ENCODE data around the gene LRRC72.

LRRC72 gene

GRCh38 chr7:16603633-16604032 lies 77.0 kb downstream of the LRRC72 start:
- Mint-ChIP-seq H3K27ac (no peak overlapping the region), H3K36me3 (ENCODE audit: low read depth) (peaks cover 20% of the 10 kb centered on the region), H3K27me3 (ENCODE audit: low read depth) (no peaks in the 10 kb centered on the region)

GRCh38 chr7:16604054-16604453 lies 77.4 kb downstream of the LRRC72 start:
- no peaks in the 10 kb centered on the region for H3K9me3 Mint-ChIP-seq
- no peak for DNase-seq (ENCODE audit: low spot score)
- no peaks in the 10 kb centered on the region for H3K27me3 Mint-ChIP-seq (ENCODE audit: low read depth)
- no peak overlapping the region for H3K4me3 Mint-ChIP-seq
- no peaks in the 10 kb centered on the region for H3K4me1 Mint-ChIP-seq (ENCODE audit: low read depth)
- H3K36me3 Mint-ChIP-seq (ENCODE audit: low read depth) = peaks cover 21% of the 10 kb centered on the region
- no peak overlapping the region for H3K27ac Mint-ChIP-seq

More at GRCh38 chr7:16603633-16604032, 77.0 kb downstream of the LRRC72 start:
- no peak for DNase-seq (ENCODE audit: low spot score)
- Mint-ChIP-seq H3K4me1 (ENCODE audit: low read depth) (no peaks in the 10 kb centered on the region), H3K9me3 (no peaks in the 10 kb centered on the region), H3K4me3 (no peak overlapping the region)

- Mint-ChIP-seq H3K4me3 (no peak overlapping the region), H3K4me1 (ENCODE audit: low read depth) (peaks cover 15% of the 10 kb centered on the region), H3K36me3 (ENCODE audit: low read depth) (peaks cover 29% of the 10 kb centered on the region), H3K27ac (no peak overlapping the region), H3K27me3 (ENCODE audit: low read depth) (no peaks in the 10 kb centered on the region), H3K9me3 (no peaks in the 10 kb centered on the region)
- DNase-seq (ENCODE audit: low spot score) = no peak
Observed at GRCh38 chr7:16606704-16607103, 80.1 kb downstream of the LRRC72 start.

GRCh38 chr7:16609842-16610450 lies 83.3 kb downstream of the LRRC72 start:
- Mint-ChIP-seq H3K27me3 (ENCODE audit: low read depth) (no peaks in the 10 kb centered on the region), H3K9me3 (no peaks in the 10 kb centered on the region), H3K4me3 (no peak overlapping the region), H3K27ac (no peak overlapping the region), H3K4me1 (ENCODE audit: low read depth) (peaks cover 17% of the 10 kb centered on the region), H3K36me3 (ENCODE audit: low read depth) (peaks cover 19% of the 10 kb centered on the region)
- no peak for DNase-seq (ENCODE audit: low spot score)

GRCh38 chr7:16611711-16612110 lies 85.1 kb downstream of the LRRC72 start:
- H3K4me1 Mint-ChIP-seq (ENCODE audit: low read depth) = peaks cover 17% of the 10 kb centered on the region
- no peaks in the 10 kb centered on the region for H3K9me3 Mint-ChIP-seq
- no peak for DNase-seq (ENCODE audit: low spot score)
- peaks cover 17% of the 10 kb centered on the region for H3K36me3 Mint-ChIP-seq (ENCODE audit: low read depth)
- no peak overlapping the region for H3K4me3 Mint-ChIP-seq
- no peaks in the 10 kb centered on the region for H3K27me3 Mint-ChIP-seq (ENCODE audit: low read depth)
- no peak overlapping the region for H3K27ac Mint-ChIP-seq

GRCh38 chr7:16615228-16615627 lies 88.6 kb downstream of the LRRC72 start:
- Mint-ChIP-seq H3K27me3 (ENCODE audit: low read depth) (no peaks in the 10 kb centered on the region), H3K9me3 (no peaks in the 10 kb centered on the region), H3K27ac (no peak overlapping the region), H3K4me3 (no peak overlapping the region), H3K4me1 (ENCODE audit: low read depth) (peaks cover 17% of the 10 kb centered on the region), H3K36me3 (ENCODE audit: low read depth) (peaks cover 29% of the 10 kb centered on the region)
- DNase-seq (ENCODE audit: low spot score) = no peak

GRCh38 chr7:16616122-16616521 lies 89.5 kb downstream of the LRRC72 start:
- H3K4me3 Mint-ChIP-seq = no peak overlapping the region
- no peaks in the 10 kb centered on the region for H3K27me3 Mint-ChIP-seq (ENCODE audit: low read depth)
- DNase-seq (ENCODE audit: low spot score) = no peak
- no peak overlapping the region for H3K27ac Mint-ChIP-seq
- peaks cover 27% of the 10 kb centered on the region for H3K36me3 Mint-ChIP-seq (ENCODE audit: low read depth)
- no peaks in the 10 kb centered on the region for H3K9me3 Mint-ChIP-seq
- H3K4me1 Mint-ChIP-seq (ENCODE audit: low read depth) = peaks cover 14% of the 10 kb centered on the region

- Mint-ChIP-seq H3K4me3 (no peak overlapping the region), H3K27me3 (ENCODE audit: low read depth) (no peaks in the 10 kb centered on the region), H3K36me3 (ENCODE audit: low read depth) (peaks cover 30% of the 10 kb centered on the region), H3K9me3 (no peaks in the 10 kb centered on the region), H3K4me1 (ENCODE audit: low read depth) (peaks cover 14% of the 10 kb centered on the region), H3K27ac (no peak overlapping the region)
- no peak for DNase-seq (ENCODE audit: low spot score)
Observed at GRCh38 chr7:16616542-16616941, 89.9 kb downstream of the LRRC72 start.

GRCh38 chr7:16619979-16620408 lies 93.4 kb downstream of the LRRC72 start:
- no peaks in the 10 kb centered on the region for H3K27me3 Mint-ChIP-seq (ENCODE audit: low read depth)
- H3K27ac Mint-ChIP-seq = peak overlapping the region; percentile 84
- no peaks in the 10 kb centered on the region for H3K9me3 Mint-ChIP-seq
- H3K4me3 Mint-ChIP-seq = no peak overlapping the region
- peaks cover 11% of the 10 kb centered on the region for H3K4me1 Mint-ChIP-seq (ENCODE audit: low read depth)
- DNase-seq (ENCODE audit: low spot score) = peak; percentile 30
- peaks cover 44% of the 10 kb centered on the region for H3K36me3 Mint-ChIP-seq (ENCODE audit: low read depth)

GRCh38 chr7:16626388-16626787 lies 99.8 kb downstream of the LRRC72 start:
- H3K36me3 Mint-ChIP-seq (ENCODE audit: low read depth) = peaks cover 22% of the 10 kb centered on the region
- H3K9me3 Mint-ChIP-seq = no peaks in the 10 kb centered on the region
- no peak for DNase-seq (ENCODE audit: low spot score)
- H3K27me3 Mint-ChIP-seq (ENCODE audit: low read depth) = no peaks in the 10 kb centered on the region
- H3K27ac Mint-ChIP-seq = no peak overlapping the region
- H3K4me1 Mint-ChIP-seq (ENCODE audit: low read depth) = no peaks in the 10 kb centered on the region
- H3K4me3 Mint-ChIP-seq = no peak overlapping the region

- H3K4me3 Mint-ChIP-seq = no peak overlapping the region
- no peak for DNase-seq (ENCODE audit: low spot score)
- H3K27me3 Mint-ChIP-seq (ENCODE audit: low read depth) = no peaks in the 10 kb centered on the region
- H3K36me3 Mint-ChIP-seq (ENCODE audit: low read depth) = peaks cover 15% of the 10 kb centered on the region
- H3K4me1 Mint-ChIP-seq (ENCODE audit: low read depth) = no peaks in the 10 kb centered on the region
- no peak overlapping the region for H3K27ac Mint-ChIP-seq
- H3K9me3 Mint-ChIP-seq = no peaks in the 10 kb centered on the region
Observed at GRCh38 chr7:16627236-16627635, 100.6 kb downstream of the LRRC72 start.

- H3K27ac Mint-ChIP-seq = no peak overlapping the region
- H3K27me3 Mint-ChIP-seq (ENCODE audit: low read depth) = no peaks in the 10 kb centered on the region
- no peaks in the 10 kb centered on the region for H3K9me3 Mint-ChIP-seq
- DNase-seq (ENCODE audit: low spot score) = no peak
- H3K4me1 Mint-ChIP-seq (ENCODE audit: low read depth) = peaks cover 2% of the 10 kb centered on the region
- peaks cover 7% of the 10 kb centered on the region for H3K36me3 Mint-ChIP-seq (ENCODE audit: low read depth)
- no peak overlapping the region for H3K4me3 Mint-ChIP-seq
Observed at GRCh38 chr7:16630654-16631053, 104.0 kb downstream of the LRRC72 start.
